Mesenchymal stem cell (in vitro differentiated cells and primary cell): ENCODE measurements around the gene CALML5.

ENCODE experiments used
- DNase-seq: peaks from one replicate; pipeline ENCODE4 v3.0.0-alpha.2; 2013
- H2AFZ ChIP-seq: one replicate; pipeline ENCODE4 v1.6.1; 2013; ENCODE audit warnings: low read depth, mild to moderate bottlenecking, control low read depth, inconsistent platforms, low read length, moderate library complexity
- H2AK5ac ChIP-seq: 2 replicates; pipeline ENCODE4 v1.6.1; 2013; ENCODE audit warnings: low read length, moderate library complexity, mild to moderate bottlenecking, inconsistent platforms; ENCODE audit not compliant: severe bottlenecking
- H2BK120ac ChIP-seq: one replicate; pipeline ENCODE4 v1.6.1; 2013; ENCODE audit warnings: low read depth, mild to moderate bottlenecking, inconsistent platforms, low read length, moderate library complexity
- H2BK12ac ChIP-seq, 2 experiments: one replicate each; pipeline ENCODE4 v1.6.1; 2013; ENCODE audit warnings: inconsistent platforms in 2 of 2, low read length in 2 of 2, mild to moderate bottlenecking in 2 of 2, moderate library complexity in 2 of 2, control low read depth in 1 of 2
- H2BK15ac ChIP-seq: one replicate; pipeline ENCODE4 v1.6.1; 2013; ENCODE audit warnings: mild to moderate bottlenecking, low read depth, inconsistent platforms; ENCODE audit not compliant: poor library complexity, severe bottlenecking
- H2BK5ac ChIP-seq: 2 replicates; pipeline ENCODE4 v1.6.1; 2013; ENCODE audit warnings: low read depth, mild to moderate bottlenecking, low read length, control low read depth, inconsistent platforms; ENCODE audit not compliant: poor library complexity, severe bottlenecking
- H3K14ac ChIP-seq, 2 experiments: one replicate each; pipeline ENCODE4 v1.6.1; 2013; ENCODE audit warnings: inconsistent platforms in 2 of 2, low read length in 2 of 2, control low read depth in 1 of 2, mild to moderate bottlenecking in 1 of 2, moderate library complexity in 1 of 2
- H3K18ac ChIP-seq, 2 experiments: one replicate each; pipeline ENCODE4 v1.6.1; 2013; ENCODE audit warnings: inconsistent platforms in 2 of 2, low read length in 2 of 2, control low read depth in 1 of 2, low read depth in 1 of 2, mild to moderate bottlenecking in 1 of 2
- H3K23ac ChIP-seq, 2 experiments: one replicate each; pipeline ENCODE4 v1.6.1; 2013; ENCODE audit warnings: inconsistent platforms in 2 of 2, low read length in 2 of 2, mild to moderate bottlenecking in 2 of 2, moderate library complexity in 2 of 2, control low read depth in 1 of 2
- H3K27ac ChIP-seq: 2 replicates; pipeline ENCODE4 v1.5.1; 2013; ENCODE audit warnings: mild to moderate bottlenecking, moderate library complexity, low read length, control low read depth, inconsistent platforms; ENCODE audit not compliant: poor library complexity, severe bottlenecking
- H3K27me3 ChIP-seq, 2 experiments: 2 replicates each; pipeline versions ENCODE4 v1.6.1 to v1.7.0; 2013; ENCODE audit warnings: low read length in 2 of 2, mild to moderate bottlenecking in 2 of 2, moderate library complexity in 2 of 2, control low read depth in 1 of 2, inconsistent platforms in 1 of 2; ENCODE audit not compliant: control insufficient read depth in 1 of 2, insufficient read depth in 1 of 2
- H3K36me3 ChIP-seq, 2 experiments: 2 replicates each; pipeline versions ENCODE4 v1.6.1 to v1.7.0; 2013; ENCODE audit warnings: low read length in 2 of 2, control low read depth in 1 of 2, inconsistent platforms in 1 of 2, low read depth in 1 of 2, mild to moderate bottlenecking in 1 of 2; ENCODE audit not compliant: insufficient read depth in 2 of 2, control insufficient read depth in 1 of 2
- H3K4ac ChIP-seq, 2 experiments: one replicate each; pipeline ENCODE4 v1.6.1; 2013; ENCODE audit warnings: inconsistent platforms in 2 of 2, low read length in 2 of 2, mild to moderate bottlenecking in 2 of 2, moderate library complexity in 2 of 2, control low read depth in 1 of 2, low read depth in 1 of 2
- H3K4me1 ChIP-seq: 2 replicates; pipeline ENCODE4 v1.6.1; 2013; ENCODE audit warnings: low read depth, low read length, control low read depth; ENCODE audit not compliant: control insufficient read depth, insufficient read depth
- H3K4me2 ChIP-seq: 2 replicates; pipeline ENCODE4 v1.6.1; 2013; ENCODE audit warnings: low read length, mild to moderate bottlenecking, inconsistent platforms; ENCODE audit not compliant: poor library complexity, severe bottlenecking
- H3K4me3 ChIP-seq, 2 experiments: 2 replicates each; pipeline versions ENCODE4 v1.5.1 to v1.7.0; 2013; ENCODE audit warnings: low read length in 2 of 2, mild to moderate bottlenecking in 2 of 2, control low read depth in 1 of 2, low read depth in 1 of 2; ENCODE audit not compliant: insufficient read depth in 1 of 2
- H3K79me1 ChIP-seq: replicated peaks from 2 replicates; pipeline ENCODE4 v1.6.1; 2013; ENCODE audit warnings: mild to moderate bottlenecking, control low read depth, low read length, inconsistent platforms; ENCODE audit not compliant: poor library complexity, severe bottlenecking
- H3K9ac ChIP-seq: 2 replicates; pipeline ENCODE4 v1.7.0; 2013; ENCODE audit warnings: mild to moderate bottlenecking, low read length, moderate library complexity
- H3K9me3 ChIP-seq: 2 replicates; pipeline ENCODE4 v1.7.0; 2013; ENCODE audit warnings: mild to moderate bottlenecking, low read length; ENCODE audit not compliant: control insufficient read depth
- H4K8ac ChIP-seq: one replicate; pipeline ENCODE4 v1.6.1; 2013; ENCODE audit warnings: inconsistent platforms, mild to moderate bottlenecking, low read length, moderate library complexity
- H4K91ac ChIP-seq: one replicate; pipeline ENCODE4 v1.6.1; 2013; ENCODE audit warnings: mild to moderate bottlenecking, low read length, inconsistent platforms
- WGBS: methylation state at CpG from one replicate; pipeline ENCODE4 v1.1.7; 2013; ENCODE audit warnings: mixed read lengths; 5-methylcytosine and 5-hydroxymethylcytosine counted together

Gene CALML5

GRCh38 chr10:5540891-5541290 is 41.5 kb upstream of the CALML5 start:
- Histone ChIP-seq H2AFZ (no peak overlapping the region), H3K4ac (no peak overlapping the region), H2BK120ac (no peak overlapping the region), H3K36me3 (no peaks in the 10 kb centered on the region), H2AK5ac (no peak overlapping the region), H3K9me3 (peaks cover 42% of the 10 kb centered on the region), H3K4me3 (no peak overlapping the region), H3K4me2 (no peak overlapping the region), H3K9ac (no peak overlapping the region), H2BK5ac (no peak overlapping the region), H3K23ac (no peak overlapping the region), H3K18ac (no peak overlapping the region), H3K27me3 (no peaks in the 10 kb centered on the region), H3K14ac (no peak overlapping the region), H3K4me1 (peaks cover 12% of the 10 kb centered on the region), H4K91ac (no peak overlapping the region), H3K27ac (no peak overlapping the region), H2BK15ac (no peak overlapping the region), H2BK12ac (no peak overlapping the region), H4K8ac (no peak overlapping the region), H3K79me1 (no peaks in the 10 kb centered on the region)
- DNase-seq: no peak
- WGBS: 89% methylated on average over 1 of the region's 3 CpGs

- Histone ChIP-seq H3K9me3 (peaks cover 42% of the 10 kb centered on the region), H2AFZ (no peak overlapping the region), H3K4me2 (no peak overlapping the region), H4K91ac (no peak overlapping the region), H3K4ac (no peak overlapping the region), H2BK120ac (no peak overlapping the region), H2BK5ac (no peak overlapping the region), H3K36me3 (no peaks in the 10 kb centered on the region), H4K8ac (no peak overlapping the region), H3K27ac (no peak overlapping the region), H3K9ac (no peak overlapping the region), H2BK12ac (no peak overlapping the region), H3K79me1 (no peaks in the 10 kb centered on the region), H3K23ac (no peak overlapping the region), H3K14ac (no peak overlapping the region), H2BK15ac (peak overlapping the region; percentile 49), H3K4me3 (no peak overlapping the region), H3K27me3 (no peaks in the 10 kb centered on the region), H3K4me1 (peaks cover 6% of the 10 kb centered on the region), H3K18ac (no peak overlapping the region), H2AK5ac (no peak overlapping the region)
- no peak for DNase-seq
- WGBS: 97% methylated on average over 9 of the region's 9 CpGs
Measured at GRCh38 chr10:5540080-5540479, 40.7 kb upstream of the CALML5 start.

- WGBS: 79% methylated on average over 16 of the region's 19 CpGs
- Histone ChIP-seq H3K9me3 (peaks cover 36% of the 10 kb centered on the region), H3K36me3 (no peaks in the 10 kb centered on the region), H3K27ac (peak overlapping the region; percentile 24), H2AK5ac (no peak overlapping the region), H2BK120ac (peak overlapping the region; percentile 21), H3K23ac (no peak overlapping the region), H3K4me3 (no peak overlapping the region), H2BK15ac (no peak overlapping the region), H2AFZ (no peak overlapping the region), H3K4me1 (peaks cover 4% of the 10 kb centered on the region), H3K9ac (no peak overlapping the region), H4K8ac (peak overlapping the region; percentile 52), H3K18ac (peak overlapping the region in 1 of 2 experiments; percentile 58), H4K91ac (peak overlapping the region; percentile 73), H2BK12ac (no peak overlapping the region), H2BK5ac (no peak overlapping the region), H3K79me1 (no peaks in the 10 kb centered on the region), H3K27me3 (no peaks in the 10 kb centered on the region), H3K4ac (no peak overlapping the region), H3K4me2 (peak overlapping the region; percentile 5), H3K14ac (no peak overlapping the region)
- peak; percentile 58 for DNase-seq
Measured at GRCh38 chr10:5538892-5539651, 39.7 kb upstream of the CALML5 start.

GRCh38 chr10:5538446-5538845 is 39.1 kb upstream of the CALML5 start:
- H3K4me1 ChIP-seq: peaks cover 4% of the 10 kb centered on the region
- no peak overlapping the region for H3K18ac ChIP-seq
- peaks cover 31% of the 10 kb centered on the region for H3K9me3 ChIP-seq
- H3K4me2 ChIP-seq: peak overlapping the region; percentile 5
- H3K79me1 ChIP-seq: no peaks in the 10 kb centered on the region
- no peak overlapping the region for H3K4me3 ChIP-seq
- H2BK12ac ChIP-seq: no peak overlapping the region
- no peak overlapping the region for H3K14ac ChIP-seq
- H2BK15ac ChIP-seq: no peak overlapping the region
- no peaks in the 10 kb centered on the region for H3K36me3 ChIP-seq
- H4K8ac ChIP-seq: no peak overlapping the region
- no peak overlapping the region for H3K4ac ChIP-seq
- no peaks in the 10 kb centered on the region for H3K27me3 ChIP-seq
- 90% methylated on average over 9 of the region's 9 CpGs for WGBS
- no peak overlapping the region for H2BK120ac ChIP-seq
- H2AK5ac ChIP-seq: no peak overlapping the region
- H3K27ac ChIP-seq: peak overlapping the region; percentile 24
- no peak overlapping the region for H2AFZ ChIP-seq
- no peak overlapping the region for H3K23ac ChIP-seq
- H4K91ac ChIP-seq: no peak overlapping the region
- no peak overlapping the region for H2BK5ac ChIP-seq
- no peak overlapping the region for H3K9ac ChIP-seq
- DNase-seq: peak; percentile 54
